Testis (tissue), 3 donors: Measurements from ENCODE around the gene C7orf25. TPM values are rescaled to one million over a fixed set of nuclear protein-coding genes. Genes with fewer than 3 reads are reported as not detected.

ENCODE experiments used
- DNase-seq: peaks from one replicate; pipeline ENCODE4 v3.0.0-alpha.2; 2019
- H3K27ac ChIP-seq, 2 donors: fragments of 200-600 bp; sonication (generic); one replicate each; pipeline ENCODE4 v1.5.1; 2019
- H3K27me3 ChIP-seq: fragments of 200-600 bp; sonication (generic); one replicate; pipeline ENCODE4 v1.5.1; 2019
- H3K36me3 ChIP-seq: fragments of 200-600 bp; sonication (generic); one replicate; pipeline ENCODE4 v1.5.1; 2017; ENCODE audit warnings: low read depth; ENCODE audit errors: missing control alignments
- H3K4me1 ChIP-seq: fragments of 200-600 bp; sonication (generic); one replicate; pipeline ENCODE4 v1.5.1; 2019
- H3K4me3 ChIP-seq, 2 donors: fragments of 200-600 bp; sonication (generic); one replicate each; pipeline ENCODE4 v1.5.1; 2017 to 2019
- H3K9me3 ChIP-seq: fragments of 200-600 bp; sonication (generic); one replicate; pipeline ENCODE4 v1.5.1; 2017
- POLR2A ChIP-seq: fragments of 450-650 bp; IDR thresholded peaks from one replicate; pipeline ENCODE4 v1.6.1; 2017; ENCODE audit warnings: antibody characterized with exemption, mild to moderate bottlenecking, moderate library complexity
- WGBS, 2 donors: methylation state at CpG; one replicate each; pipeline ENCODE4 v1.1.5; 2018; 5-methylcytosine and 5-hydroxymethylcytosine counted together
- intact Hi-C: fragments of 100-400 bp; cut with DNase I; formaldehyde crosslinking; loops from one replicate; pipeline ENCODE4 v1.15.1; 2023; ENCODE audit warnings: low total_unique reads
- polyA plus RNA-seq: library from polyadenylated mRNA; stranded (reverse); fragments of 350-450 nt; fragmentation: Illumina TruSeq; extraction: RNeasy Lipid Tissue Mini Kit (QIAGEN cat#74804); gene quantifications from one replicate; pipeline ENCODE4 v1.2.3, GENCODE V29; 2014; ENCODE audit warnings: low read depth, low replicate concordance; ENCODE audit not compliant: insufficient read depth
- total RNA-seq, 2 donors: library from RNA; depleted of rRNA; stranded (reverse); fragments of >200 nt; gene quantifications; one replicate each; pipeline ENCODE4 v1.2.3, GENCODE V29; 2016
- TF ChIP-seq, protein P1 (sequence below), 3 experiments: fragments of 450-650 bp in 2 of 3; fragments of 200-600 bp in 1 of 3; sonication (generic) in 1 of 3; IDR thresholded peaks; one replicate each; pipeline ENCODE4 v1.5.1; 2016 to 2019; ENCODE audit warnings: antibody characterized with exemption in 3 of 3, mild to moderate bottlenecking in 2 of 3, moderate library complexity in 1 of 3

The C7orf25 gene
- total and polyA plus RNA-seq, 3 donors from 2014 or later, result 4.7 to 23.5 (median 21.2) TPM

DNA sequence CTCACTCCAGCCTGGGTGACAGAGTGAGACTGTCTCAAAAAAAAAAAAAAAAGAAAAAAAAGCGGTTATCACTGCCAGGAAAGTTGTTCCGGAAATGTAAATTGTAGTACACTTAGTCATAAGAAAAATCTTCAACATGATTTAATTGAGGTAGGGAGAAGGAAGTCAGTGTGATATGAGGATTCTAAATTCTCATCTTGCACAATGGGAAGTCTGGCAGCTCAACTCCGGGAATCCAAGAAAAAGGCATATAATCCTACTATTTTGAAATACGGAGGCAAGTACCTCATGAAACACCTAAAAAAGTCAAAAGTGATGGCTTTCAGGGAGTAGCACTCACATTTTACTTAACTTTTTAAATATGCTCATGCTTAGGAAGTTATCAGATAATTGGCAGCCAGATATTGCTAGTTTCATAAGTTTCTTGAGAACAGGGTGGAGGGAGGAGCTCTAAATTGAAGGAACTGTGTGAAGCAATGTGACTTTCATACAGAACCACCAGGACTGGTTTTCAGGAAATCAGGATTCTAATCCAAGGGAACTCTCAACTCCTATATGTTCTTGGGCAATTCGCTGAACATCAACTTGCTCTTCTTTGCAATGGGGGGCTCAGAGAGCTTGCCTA, 2.7 kb upstream of the C7orf25 start:
- Histone ChIP-seq H3K4me3 (no peak overlapping the region), H3K27me3 (no peaks in the 10 kb centered on the region), H3K9me3 (no peaks in the 10 kb centered on the region), H3K27ac (peak overlapping the region in 1 of 2 donors; percentile 60), H3K4me1 (peaks cover 27% of the 10 kb centered on the region), H3K36me3 (no peaks in the 10 kb centered on the region)
- WGBS, 2 donors, result 47 to 52% methylated on average over 5 of the region's 5 CpGs
- TF ChIP-seq, protein P1, sequence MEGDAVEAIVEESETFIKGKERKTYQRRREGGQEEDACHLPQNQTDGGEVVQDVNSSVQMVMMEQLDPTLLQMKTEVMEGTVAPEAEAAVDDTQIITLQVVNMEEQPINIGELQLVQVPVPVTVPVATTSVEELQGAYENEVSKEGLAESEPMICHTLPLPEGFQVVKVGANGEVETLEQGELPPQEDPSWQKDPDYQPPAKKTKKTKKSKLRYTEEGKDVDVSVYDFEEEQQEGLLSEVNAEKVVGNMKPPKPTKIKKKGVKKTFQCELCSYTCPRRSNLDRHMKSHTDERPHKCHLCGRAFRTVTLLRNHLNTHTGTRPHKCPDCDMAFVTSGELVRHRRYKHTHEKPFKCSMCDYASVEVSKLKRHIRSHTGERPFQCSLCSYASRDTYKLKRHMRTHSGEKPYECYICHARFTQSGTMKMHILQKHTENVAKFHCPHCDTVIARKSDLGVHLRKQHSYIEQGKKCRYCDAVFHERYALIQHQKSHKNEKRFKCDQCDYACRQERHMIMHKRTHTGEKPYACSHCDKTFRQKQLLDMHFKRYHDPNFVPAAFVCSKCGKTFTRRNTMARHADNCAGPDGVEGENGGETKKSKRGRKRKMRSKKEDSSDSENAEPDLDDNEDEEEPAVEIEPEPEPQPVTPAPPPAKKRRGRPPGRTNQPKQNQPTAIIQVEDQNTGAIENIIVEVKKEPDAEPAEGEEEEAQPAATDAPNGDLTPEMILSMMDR (IDR thresholded peaks at IDR 0.05), result no peak
- TF ChIP-seq POLR2A, result no peak
- intact Hi-C loops, result no loop called here
- DNase-seq, result no peak

DNA sequence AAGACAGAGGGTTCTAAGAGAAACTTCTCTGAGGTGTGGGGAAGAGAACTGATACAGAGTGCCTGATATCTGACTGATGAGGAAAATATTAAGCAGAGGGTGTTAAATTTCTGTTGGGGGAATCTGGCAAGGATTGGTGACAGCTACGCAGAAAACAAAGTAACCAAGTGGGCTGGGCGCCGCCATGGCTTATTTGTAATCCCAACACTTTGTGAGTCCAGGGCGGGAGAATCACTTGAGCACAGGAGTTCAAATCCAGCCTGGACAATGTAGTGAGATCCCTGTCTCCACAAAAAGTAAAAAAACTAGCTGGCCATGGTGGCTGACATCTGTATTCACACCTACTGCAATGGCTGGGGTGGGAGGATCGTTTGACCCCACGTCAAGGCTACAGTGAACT, 2.1 kb upstream of the C7orf25 start:
- Histone ChIP-seq H3K4me1 (peaks cover 27% of the 10 kb centered on the region), H3K4me3 (no peak overlapping the region), H3K27me3 (no peaks in the 10 kb centered on the region), H3K27ac (peak overlapping the region; percentile 1 to 87), H3K9me3 (no peaks in the 10 kb centered on the region), H3K36me3 (no peaks in the 10 kb centered on the region)
- intact Hi-C loops, result no loop called here
- 44 to 59% methylated on average over 6 of the region's 6 CpGs for WGBS, 2 donors
- TF ChIP-seq POLR2A, result no peak
- TF ChIP-seq, protein P1 (IDR thresholded peaks at IDR 0.05), result no peak
- no peak for DNase-seq

DNA sequence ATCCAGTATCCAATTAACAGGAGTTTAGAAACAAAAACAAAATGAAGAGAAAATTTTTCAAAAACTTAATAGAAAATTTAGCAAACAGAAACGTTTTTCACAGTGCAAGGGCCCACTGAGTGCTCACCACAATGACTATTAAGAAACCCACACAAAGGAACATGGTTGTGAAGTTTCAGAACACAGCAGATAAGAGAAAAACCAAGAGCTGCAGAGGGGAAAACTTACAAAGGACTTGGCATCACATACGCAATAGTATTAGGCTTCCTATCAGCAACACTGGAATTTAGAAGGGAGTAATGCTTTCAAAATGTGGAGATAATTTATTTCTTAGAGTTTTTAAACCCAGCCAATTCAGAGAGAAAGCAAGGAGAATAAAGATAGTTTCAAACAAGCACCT, 1.7 kb upstream of the C7orf25 start:
- intact Hi-C loops, result no loop called here
- WGBS, 2 donors, result 23 to 32% methylated on average over 2 of the region's 2 CpGs

DNA sequence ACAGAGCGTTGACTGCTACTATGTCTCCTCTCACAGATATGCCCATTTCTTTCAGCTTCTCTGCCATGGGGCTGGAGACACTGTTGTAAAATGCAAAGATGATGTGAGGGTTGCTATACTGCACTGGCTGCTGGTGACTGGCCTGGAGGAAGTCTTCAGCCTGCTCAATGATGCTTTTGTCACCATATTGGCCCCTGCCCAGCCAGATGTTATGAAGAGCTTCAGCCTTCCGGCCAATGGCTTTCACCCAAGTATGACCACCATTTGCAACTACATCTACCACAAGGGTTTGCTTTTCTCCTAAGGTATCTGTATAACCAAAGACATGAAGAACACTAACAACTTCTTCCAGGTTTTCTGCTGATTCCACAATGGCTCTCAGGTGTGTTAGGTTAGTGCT, 1.6 kb downstream of the C7orf25 start:
- Histone ChIP-seq H3K4me3 (no peak overlapping the region), H3K4me1 (peaks cover 23% of the 10 kb centered on the region), H3K36me3 (no peaks in the 10 kb centered on the region), H3K27me3 (no peaks in the 10 kb centered on the region), H3K9me3 (no peaks in the 10 kb centered on the region), H3K27ac (no peak overlapping the region)
- WGBS, 2 donors, result 70 to 76% methylated on average over 2 of the region's 2 CpGs
- intact Hi-C loops, result no loop called here
- DNase-seq, result no peak
- TF ChIP-seq, protein P1 (IDR thresholded peaks at IDR 0.05), result no peak
- no peak for TF ChIP-seq POLR2A

More for the DNA sequence above, 1.7 kb upstream of the C7orf25 start:
- peak overlapping the region; percentile 1 to 87 for H3K27ac ChIP-seq
- no peaks in the 10 kb centered on the region for H3K27me3 ChIP-seq
- no peaks in the 10 kb centered on the region for H3K9me3 ChIP-seq
- no peak overlapping the region for H3K4me3 ChIP-seq
- TF ChIP-seq, protein P1 (IDR thresholded peaks at IDR 0.05), result no peak
- no peak for TF ChIP-seq POLR2A
- DNase-seq, result no peak
- H3K36me3 ChIP-seq, result no peaks in the 10 kb centered on the region
- H3K4me1 ChIP-seq, result peaks cover 27% of the 10 kb centered on the region

DNA sequence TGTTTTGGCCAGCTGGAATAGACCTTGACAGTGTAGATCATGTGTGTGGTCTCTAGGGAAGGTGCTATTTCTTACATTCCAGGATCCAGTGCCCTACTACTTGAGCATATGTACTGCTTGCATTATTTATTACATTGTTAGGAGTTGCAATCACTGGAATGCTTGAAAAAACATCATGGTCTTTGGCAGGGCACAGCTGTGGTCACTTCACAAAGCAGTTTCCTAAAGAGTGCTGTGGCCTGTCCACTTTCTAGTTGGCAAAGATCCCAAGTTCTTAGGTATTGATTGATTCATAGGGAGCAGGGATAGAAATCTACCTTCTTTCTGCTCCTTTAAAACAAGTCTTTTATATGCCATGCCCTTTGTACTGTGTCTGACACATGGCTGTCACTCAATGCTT, 4.6 kb downstream of the C7orf25 start:
- TF ChIP-seq, protein P1 (IDR thresholded peaks at IDR 0.05), result no peak
- TF ChIP-seq POLR2A, result no peak
- DNase-seq, result no peak
- Histone ChIP-seq H3K4me1 (peaks cover 13% of the 10 kb centered on the region), H3K4me3 (no peak overlapping the region), H3K36me3 (no peaks in the 10 kb centered on the region), H3K27ac (no peak overlapping the region), H3K9me3 (no peaks in the 10 kb centered on the region), H3K27me3 (no peaks in the 10 kb centered on the region)
- intact Hi-C loops, result no loop called here
